OCI-LY7 (cell line): ENCODE measurements around the gene CORO6.
A peak's percentile ranks its signal among the peaks of the same experiment; 100 is the strongest.

Experiments used
- CTCF ChIP-seq: fragments of 200-600 bp; sonication (generic); conservative IDR thresholded peaks from 2 replicates; pipeline ENCODE4 v1.5.1; 2014; ENCODE audit warnings: mild to moderate bottlenecking, antibody characterized with exemption, low read length, moderate library complexity, mixed read lengths
- EZH2phosphoT487 ChIP-seq: fragments of 200-600 bp; sonication (generic); IDR thresholded peaks from 2 replicates; pipeline ENCODE4 v1.6.1; 2018; ENCODE audit warnings: low read depth, borderline replicate concordance, mild to moderate bottlenecking, mixed run types, antibody characterized with exemption, low read length, moderate library complexity, mixed read lengths

- TF ChIP-seq CTCF: peak; percentile 87
- no peak for TF ChIP-seq EZH2phosphoT487
These were observed 5.6 kb downstream of the CORO6 start for GRCh38 chr17:29617125-29617480.
